ENCODE results near the gene LARP7.

GRCh38 chr4:112626228-112626627 lies 10.7 kb upstream of the LARP7 start:
- TF ChIP-seq GATA3 (IDR thresholded peaks at IDR 0.05; ENCODE audit: low read depth, low read length) (no peak), GATA2 (IDR thresholded peaks at IDR 0.05; ENCODE audit: low read depth, low read length) (no peak)

Data from SH-SY5Y (cell line).